GM12872 (cell line): ENCODE measurements around the gene MAP7D1.
A peak's percentile ranks its signal among the peaks of the same experiment; 100 is the strongest.

Experiments used
- TF ChIP-seq, protein P1 (sequence below): IDR thresholded peaks from 3 replicates; pipeline ENCODE4 v1.5.1; 2011; ENCODE audit warnings: low read depth, mild to moderate bottlenecking, low read length, moderate library complexity; ENCODE audit not compliant: insufficient read depth

The MAP7D1 gene

GRCh38 chr1:36217670-36218069 is 61.7 kb downstream of the MAP7D1 start:
- TF ChIP-seq, protein P1, sequence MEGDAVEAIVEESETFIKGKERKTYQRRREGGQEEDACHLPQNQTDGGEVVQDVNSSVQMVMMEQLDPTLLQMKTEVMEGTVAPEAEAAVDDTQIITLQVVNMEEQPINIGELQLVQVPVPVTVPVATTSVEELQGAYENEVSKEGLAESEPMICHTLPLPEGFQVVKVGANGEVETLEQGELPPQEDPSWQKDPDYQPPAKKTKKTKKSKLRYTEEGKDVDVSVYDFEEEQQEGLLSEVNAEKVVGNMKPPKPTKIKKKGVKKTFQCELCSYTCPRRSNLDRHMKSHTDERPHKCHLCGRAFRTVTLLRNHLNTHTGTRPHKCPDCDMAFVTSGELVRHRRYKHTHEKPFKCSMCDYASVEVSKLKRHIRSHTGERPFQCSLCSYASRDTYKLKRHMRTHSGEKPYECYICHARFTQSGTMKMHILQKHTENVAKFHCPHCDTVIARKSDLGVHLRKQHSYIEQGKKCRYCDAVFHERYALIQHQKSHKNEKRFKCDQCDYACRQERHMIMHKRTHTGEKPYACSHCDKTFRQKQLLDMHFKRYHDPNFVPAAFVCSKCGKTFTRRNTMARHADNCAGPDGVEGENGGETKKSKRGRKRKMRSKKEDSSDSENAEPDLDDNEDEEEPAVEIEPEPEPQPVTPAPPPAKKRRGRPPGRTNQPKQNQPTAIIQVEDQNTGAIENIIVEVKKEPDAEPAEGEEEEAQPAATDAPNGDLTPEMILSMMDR, result no peak

DNA sequence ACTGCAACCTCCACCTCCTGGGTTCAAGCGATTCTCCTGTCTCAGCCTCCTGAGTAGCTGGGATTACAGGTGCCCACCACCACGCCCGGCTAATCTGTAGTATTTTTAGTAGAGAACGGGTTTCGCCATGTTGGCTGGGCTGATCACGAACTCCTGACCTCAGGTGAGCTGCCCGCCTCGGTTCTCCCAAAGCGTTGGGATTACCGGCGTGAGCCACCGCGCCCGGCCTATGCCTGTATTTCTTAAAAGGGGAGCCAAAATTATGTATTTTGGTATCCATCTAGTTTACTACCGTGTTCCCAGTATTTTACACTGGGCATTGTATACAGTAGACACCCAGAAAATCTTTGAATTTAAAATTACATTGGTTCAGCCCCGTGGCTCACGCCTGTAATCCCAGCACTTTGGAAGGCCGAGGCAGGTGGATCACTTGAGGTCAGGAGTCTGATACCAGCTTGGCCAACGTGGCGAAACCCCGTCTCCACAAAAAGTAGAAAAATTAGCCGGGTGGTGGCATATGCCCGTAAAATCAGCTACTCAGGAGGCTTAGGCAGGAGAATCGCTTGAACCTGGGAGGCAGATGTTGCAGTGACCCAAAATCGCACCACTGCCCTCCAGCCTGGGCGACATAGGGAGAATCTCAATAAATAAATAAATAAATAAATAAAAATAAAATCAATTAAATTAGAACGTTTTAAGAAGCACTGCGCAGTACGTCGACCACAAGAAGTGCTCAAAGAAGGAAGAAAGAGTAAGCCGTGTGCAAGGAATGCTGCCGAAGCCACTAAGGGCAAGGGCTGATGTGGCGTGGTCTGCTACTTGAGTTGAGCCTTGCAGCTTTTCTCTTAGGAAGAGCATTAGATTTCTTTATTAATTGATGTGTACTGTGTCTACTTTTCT is 66.8 kb downstream of the MAP7D1 start:
- TF ChIP-seq, protein P1, result no peak

DNA sequence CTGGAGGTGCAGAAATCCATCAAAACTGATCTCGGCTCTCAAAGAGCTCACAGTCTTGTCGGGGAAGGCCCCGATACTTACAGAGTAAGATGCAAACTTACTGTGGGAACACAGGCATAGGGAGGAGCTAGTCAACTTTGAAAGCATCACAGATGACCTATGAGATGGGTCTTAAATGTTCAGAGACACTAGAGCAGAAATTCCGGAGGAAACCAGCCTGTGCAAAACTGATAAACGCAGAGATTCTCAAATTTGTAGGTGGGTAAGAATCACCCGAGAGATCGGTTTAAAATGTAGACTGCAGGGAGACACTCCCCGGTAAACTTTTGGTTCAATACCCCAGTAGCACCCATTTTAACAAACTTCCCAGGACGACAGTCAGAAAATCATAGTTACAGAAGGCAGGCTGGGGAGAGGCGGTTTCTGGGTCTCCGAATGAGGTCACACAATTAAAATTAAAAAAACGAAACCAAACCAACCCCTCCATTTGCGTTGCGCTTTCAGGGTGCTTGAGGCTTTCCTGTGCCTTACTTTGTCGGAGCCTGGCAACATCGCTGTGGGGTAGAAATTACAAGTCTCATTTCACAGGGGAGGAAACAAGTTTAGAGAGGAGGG is 67.5 kb downstream of the MAP7D1 start:
- TF ChIP-seq, protein P1, result no peak

DNA sequence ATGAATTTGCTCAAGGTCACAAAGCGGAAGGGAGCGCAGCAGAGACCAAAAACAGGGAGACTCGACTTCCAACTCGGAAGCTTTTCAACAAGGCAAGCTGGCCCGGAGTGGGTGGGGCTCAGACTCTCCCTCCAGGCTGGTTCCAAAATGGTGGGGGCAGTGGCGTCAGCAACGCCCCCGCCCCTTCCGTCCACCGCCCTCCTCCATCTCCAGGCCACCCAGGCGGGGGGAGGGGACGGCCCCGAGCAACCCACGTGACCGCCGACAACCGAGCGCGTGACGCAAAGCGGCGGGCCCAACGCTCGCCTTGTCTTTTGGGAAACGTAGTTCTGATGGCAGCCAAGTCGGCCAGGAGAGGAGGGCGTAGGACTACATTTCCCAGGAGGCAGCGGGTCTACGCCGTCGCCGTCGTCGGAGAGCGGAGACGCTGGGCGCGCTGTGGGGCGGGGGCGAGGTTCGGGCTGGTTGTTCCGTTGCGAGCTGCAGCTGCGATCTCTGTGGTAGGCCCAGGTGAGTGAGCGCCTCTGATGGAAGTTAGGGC is 68.1 kb downstream of the MAP7D1 start, which contains the start of gene THRAP3:
Gene THRAP3 (plus strand): TSS at position 448 of the 541 bp plus-strand sequence. CDS start 58,121 bp downstream, outside the sequence.
- TF ChIP-seq, protein P1, result no peak

DNA sequence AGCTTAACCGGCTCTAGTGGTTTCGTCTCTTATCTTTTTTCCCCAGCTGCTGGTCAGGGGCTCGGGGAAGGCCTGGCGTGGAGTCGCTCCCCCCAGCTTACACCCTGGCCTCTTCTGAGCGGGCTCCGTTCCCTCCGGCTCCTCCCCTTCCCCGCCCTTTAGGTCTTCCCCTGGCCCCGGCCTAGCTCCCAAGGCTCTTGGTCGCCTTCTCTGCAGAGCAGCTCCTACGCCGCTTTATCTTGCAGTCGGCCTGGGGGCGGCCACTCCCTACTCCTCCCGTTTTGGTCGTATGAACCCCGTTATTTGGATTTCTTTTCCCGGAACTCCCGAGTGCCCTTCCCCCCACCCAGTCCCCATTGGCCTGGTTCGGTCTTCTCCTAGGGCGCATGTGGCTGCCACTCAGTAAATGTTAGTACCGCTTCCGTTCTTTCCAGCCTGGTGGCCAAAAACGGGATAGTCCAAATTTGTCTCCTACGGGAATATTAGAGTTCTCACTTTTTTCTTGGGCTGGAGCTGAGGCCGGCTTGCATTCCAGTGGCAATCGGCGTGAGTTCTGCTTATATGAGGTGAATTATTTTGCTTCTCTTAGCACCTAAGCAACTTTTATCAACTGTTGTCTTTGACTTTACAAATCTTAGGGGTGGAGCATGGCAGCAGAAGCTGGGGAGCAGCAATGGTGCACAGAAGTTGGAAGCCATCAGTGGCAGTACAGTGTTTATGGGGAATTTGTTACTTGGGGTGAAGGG is 68.8 kb downstream of the MAP7D1 start:
- TF ChIP-seq, protein P1, result peak; percentile 29; the same call in 1 of the 3 replicates

DNA sequence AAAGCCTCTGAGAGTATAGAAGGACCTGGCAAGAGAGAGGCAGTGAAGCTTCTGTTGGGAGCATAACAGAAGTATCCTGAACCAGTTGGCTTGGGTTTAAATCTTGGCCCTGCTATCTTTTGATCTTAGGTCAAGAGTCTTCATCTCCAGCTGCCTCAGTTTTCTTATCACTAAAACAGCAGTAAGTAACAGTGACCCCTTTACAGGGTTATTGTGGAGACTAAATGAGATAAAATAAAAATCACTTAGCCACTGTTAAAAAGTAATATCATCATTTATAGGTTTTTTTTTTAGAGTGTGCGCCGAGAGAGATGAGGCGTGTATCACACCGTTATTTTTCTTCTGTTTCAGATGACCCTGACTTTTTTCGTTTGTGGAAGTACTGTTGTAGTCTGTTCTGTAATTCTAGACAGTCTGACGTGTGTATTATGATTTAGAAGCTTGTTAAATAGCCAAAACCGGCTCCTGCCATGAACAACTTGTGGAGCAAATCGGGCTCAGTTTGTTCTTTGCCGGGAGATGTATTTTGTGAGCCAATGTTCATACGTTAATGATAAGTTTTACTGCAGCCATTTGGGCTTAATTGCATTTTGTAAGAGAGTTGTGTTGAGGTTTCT is 69.4 kb downstream of the MAP7D1 start:
- TF ChIP-seq, protein P1, result no peak
